CD4-positive, alpha-beta memory T cell (primary cell): ENCODE measurements around the gene ZNF655. TPM values are rescaled to one million over a fixed set of nuclear protein-coding genes. Genes with fewer than 3 reads are reported as not detected.
A peak's percentile ranks its signal among the peaks of the same experiment; 100 is the strongest.
"Not testable (repeated sequence)": the region's sequence is repeated elsewhere in the genome, so short reads cannot be mapped to it uniquely, and the experiment has no call there.

Experiments used
- CTCF ChIA-PET: fragments of 350-600 bp; sonication (Branson Sonifier 250); formaldehyde crosslinking; loops from one replicate; lab custom pipeline; 2021; ENCODE audit warnings: inconsistent platforms; ENCODE audit not compliant: partially characterized antibody; lab: Charles Lee
- POLR2A ChIA-PET: fragments of 350-600 bp; sonication (Branson Sonifier 250); formaldehyde crosslinking; loops from one replicate; lab custom pipeline; 2021; ENCODE audit not compliant: partially characterized antibody; lab: Charles Lee
- DNase-seq, 5 donors: peaks; one replicate each; pipeline versions ENCODE4 v3.0.0 to v3.0.0-alpha.2; 2020 to 2022; ENCODE audit warnings: mixed read lengths in 1 of 5
- H3K27ac ChIP-seq: one replicate; pipeline ENCODE4 v1.7.0; 2013; ENCODE audit warnings: low read depth, low read length
- H3K27me3 ChIP-seq: 2 replicates; pipeline ENCODE4 v1.7.0; 2013; ENCODE audit warnings: mild to moderate bottlenecking, low read length, moderate library complexity; ENCODE audit not compliant: insufficient read depth
- H3K36me3 ChIP-seq: 2 replicates; pipeline ENCODE4 v1.7.0; 2013; ENCODE audit warnings: mild to moderate bottlenecking, low read length, moderate library complexity; ENCODE audit not compliant: insufficient read depth
- H3K4me1 ChIP-seq: 2 replicates; pipeline ENCODE4 v1.7.0; 2013; ENCODE audit warnings: mild to moderate bottlenecking, low read length, moderate library complexity; ENCODE audit not compliant: insufficient read depth
- H3K4me3 ChIP-seq, 2 donors: one replicate each; pipeline ENCODE4 v1.7.0; 2013; ENCODE audit warnings: low read length in 2 of 2, mild to moderate bottlenecking in 1 of 2
- H3K9me3 ChIP-seq, 2 donors: one replicate each; pipeline ENCODE4 v1.7.0; 2013; ENCODE audit warnings: low read length in 2 of 2, control low read depth in 1 of 2; ENCODE audit not compliant: control insufficient read depth in 1 of 2
- H3K27ac Mint-ChIP-seq, 7 donors: one replicate each; pipeline ENCODE4 v1.8.0; 2020 to 2021; ENCODE audit warnings: mixed read lengths in 7 of 7, mild to moderate bottlenecking in 6 of 7, inconsistent platforms in 3 of 7, moderate library complexity in 3 of 7
- H3K27me3 Mint-ChIP-seq, 2 donors: one replicate each; pipeline ENCODE4 v1.8.0; 2020 to 2021; ENCODE audit warnings: mixed read lengths in 2 of 2
- H3K36me3 Mint-ChIP-seq, 2 donors: one replicate each; pipeline ENCODE4 v1.8.0; 2020 to 2021; ENCODE audit warnings: mixed read lengths in 2 of 2, inconsistent platforms in 1 of 2, mild to moderate bottlenecking in 1 of 2
- H3K4me1 Mint-ChIP-seq, 4 donors: one replicate each; pipeline ENCODE4 v1.8.0; 2020 to 2021; ENCODE audit warnings: mixed read lengths in 4 of 4, mild to moderate bottlenecking in 1 of 4
- H3K4me3 Mint-ChIP-seq, 8 donors: one replicate each; pipeline ENCODE4 v1.8.0; 2020 to 2021; ENCODE audit warnings: mixed read lengths in 8 of 8, mild to moderate bottlenecking in 7 of 8, moderate library complexity in 6 of 8, inconsistent platforms in 3 of 8
- H3K9me3 Mint-ChIP-seq, 8 donors: one replicate each; pipeline ENCODE4 v1.8.0; 2020 to 2021; ENCODE audit warnings: mixed read lengths in 8 of 8, mild to moderate bottlenecking in 5 of 8, inconsistent platforms in 3 of 8, moderate library complexity in 1 of 8
- intact Hi-C: fragments of 100-400 bp; cut with micrococcal nuclease; formaldehyde crosslinking; loops from one replicate; pipeline ENCODE4 v1.15.1; 2023
- polyA plus RNA-seq, 2 donors: library from polyadenylated mRNA; unstranded; fragments of 300-500 nt; fragmentation: Illumina TruSeq; gene quantifications; one replicate each; pipeline ENCODE4 v1.2.3, GENCODE V29; 2021
- total RNA-seq, 2 experiments: library from RNA; stranded (reverse); gene quantifications; one replicate each; pipeline ENCODE4 v1.2.3, GENCODE V29; 2021

Gene ZNF655
- total and polyA plus RNA-seq, 4 experiments from 2014 or later, result 66.8 to 150 (median 105) TPM

- POLR2A ChIA-PET, result interaction anchor here (1.5 kb wide), 1 partner anchor 10 kb away, joined by 5 read pairs; the partner anchor contains the start of gene ZNF655
- peaks cover 44 to 70% of the 10 kb centered on the region in 2 donors for H3K36me3 Mint-ChIP-seq
- H3K4me1 Mint-ChIP-seq, result peaks cover 9 to 27% (median 12%) of the 10 kb centered on the region in 4 donors
- H3K4me1 ChIP-seq, H3K27me3 Mint-ChIP-seq, H3K27me3 ChIP-seq, H3K4me3 ChIP-seq, DNase-seq, intact Hi-C loops, H3K9me3 ChIP-seq, H3K9me3 Mint-ChIP-seq, CTCF ChIA-PET, H3K27ac ChIP-seq, H3K4me3 Mint-ChIP-seq: not testable (repeated sequence)
- H3K27ac Mint-ChIP-seq, result peak overlapping the region in 1 of 7 donors; percentile 25
- H3K36me3 ChIP-seq, result peaks cover 32% of the 10 kb centered on the region
Measured at GRCh38 chr7:99568770-99569169, 10.3 kb downstream of the ZNF655 start.

- intact Hi-C loops, result no loop called here
- CTCF ChIA-PET, result no interaction called here
Measured at GRCh38 chr7:99571768-99572167, 13.3 kb downstream of the ZNF655 start.

GRCh38 chr7:99573257-99573656, 14.8 kb downstream of the ZNF655 start:
- POLR2A ChIA-PET, result interaction anchor here (1.5 kb wide), 1 partner anchor 15 kb away, joined by 8 read pairs; the partner anchor contains the start of gene ZNF655
- Mint-ChIP-seq H3K4me1 (peaks cover 0 to 13% (median 4%) of the 10 kb centered on the region in 4 donors), H3K27ac (peak overlapping the region in 2 of 7 donors; percentile 35 to 58), H3K9me3 (no peaks in the 10 kb centered on the region), H3K27me3 (no peaks in the 10 kb centered on the region), H3K36me3 (peaks cover 29 to 49% of the 10 kb centered on the region in 2 donors), H3K4me3 (no peak overlapping the region)
- no peaks in the 10 kb centered on the region for H3K9me3 ChIP-seq
- peaks cover 9% of the 10 kb centered on the region for H3K36me3 ChIP-seq
- DNase-seq, result no peak
- no peak overlapping the region for H3K4me3 ChIP-seq
- H3K27me3 ChIP-seq, result no peaks in the 10 kb centered on the region
- H3K4me1 ChIP-seq, result no peaks in the 10 kb centered on the region
- no peak overlapping the region for H3K27ac ChIP-seq
- intact Hi-C loops, result no loop called here
- CTCF ChIA-PET, result no interaction called here

More at GRCh38 chr7:99571768-99572167, 13.3 kb downstream of the ZNF655 start:
- Mint-ChIP-seq H3K9me3 (no peaks in the 10 kb centered on the region), H3K4me3 (no peak overlapping the region), H3K36me3 (peaks cover 29 to 53% of the 10 kb centered on the region in 2 donors), H3K4me1 (peaks cover 0 to 13% (median 3%) of the 10 kb centered on the region in 4 donors), H3K27me3 (no peaks in the 10 kb centered on the region), H3K27ac (peak overlapping the region in 1 of 7 donors; percentile 19)
- H3K36me3 ChIP-seq, result peaks cover 9% of the 10 kb centered on the region
- H3K4me1 ChIP-seq, result no peaks in the 10 kb centered on the region
- H3K4me3 ChIP-seq, result no peak overlapping the region
- DNase-seq, result no peak
- no peaks in the 10 kb centered on the region for H3K27me3 ChIP-seq
- POLR2A ChIA-PET, result interaction anchor here (1.5 kb wide), 1 partner anchor 13 kb away, joined by 8 read pairs; the partner anchor contains the start of gene ZNF655
- no peak overlapping the region for H3K27ac ChIP-seq
- no peaks in the 10 kb centered on the region for H3K9me3 ChIP-seq

GRCh38 chr7:99576251-99576650, 17.8 kb downstream of the ZNF655 start:
- peaks cover 21 to 29% of the 10 kb centered on the region in 2 donors for H3K36me3 Mint-ChIP-seq
- no peak overlapping the region for H3K27ac ChIP-seq
- H3K27ac Mint-ChIP-seq, result peak overlapping the region in 2 of 7 donors; percentile 25 to 53
- no peak overlapping the region for H3K4me3 Mint-ChIP-seq
- H3K27me3 ChIP-seq, result no peaks in the 10 kb centered on the region
- peaks cover 10% of the 10 kb centered on the region for H3K4me1 ChIP-seq
- no peak overlapping the region for H3K4me3 ChIP-seq
- ChIA-PET POLR2A (interaction anchor here (1.9 kb wide), 1 partner anchor 18 kb away, joined by 6 read pairs; the partner anchor contains the start of gene ZNF655), CTCF (no interaction called here)
- intact Hi-C loops, result no loop called here
- no peaks in the 10 kb centered on the region for H3K9me3 Mint-ChIP-seq
- no peaks in the 10 kb centered on the region for H3K9me3 ChIP-seq
- DNase-seq, result no peak
- H3K27me3 Mint-ChIP-seq, result no peaks in the 10 kb centered on the region
- peaks cover 9% of the 10 kb centered on the region for H3K36me3 ChIP-seq
- peaks cover 9 to 18% (median 15%) of the 10 kb centered on the region in 4 donors for H3K4me1 Mint-ChIP-seq

GRCh38 chr7:99579281-99579955, 21.0 kb downstream of the ZNF655 start:
- POLR2A ChIA-PET, result interaction anchor here (0.6 to 2.1 kb wide), 5 partner anchors 8 to 74 kb away, joined by 3 to 24 read pairs (median 6); partner anchors contain the start of genes ZKSCAN5 and ZNF655
- H3K27me3 Mint-ChIP-seq, result no peaks in the 10 kb centered on the region
- Histone ChIP-seq H3K4me1 (peaks cover 10% of the 10 kb centered on the region), H3K36me3 (no peaks in the 10 kb centered on the region), H3K27ac (peak overlapping the region; percentile 23), H3K9me3 (no peaks in the 10 kb centered on the region), H3K4me3 (peak overlapping the region; percentile 52 to 59), H3K27me3 (no peaks in the 10 kb centered on the region)
- peaks cover 9 to 20% (median 13%) of the 10 kb centered on the region in 4 donors for H3K4me1 Mint-ChIP-seq
- no peaks in the 10 kb centered on the region for H3K9me3 Mint-ChIP-seq
- peak overlapping the region; percentile 85 to 96 (median 92) for H3K4me3 Mint-ChIP-seq
- H3K36me3 Mint-ChIP-seq, result peaks cover 0 to 3% of the 10 kb centered on the region in 2 donors
- CTCF ChIA-PET, result interaction anchor here (0.6 to 1.6 kb wide), 3 partner anchors 20 to 214 kb away, joined by 3 to 5 read pairs (median 3); no protein-coding TSS in a partner anchor
- intact Hi-C loops, result no loop called here
- peak overlapping the region in 6 of 7 donors; percentile 25 to 75 (median 58) for H3K27ac Mint-ChIP-seq
- peak in 1 of 5 donors; percentile 39 for DNase-seq

- Mint-ChIP-seq H3K4me3 (peak overlapping the region; percentile 85 to 96 (median 92)), H3K36me3 (no peaks in the 10 kb centered on the region), H3K9me3 (no peaks in the 10 kb centered on the region), H3K27ac (peak overlapping the region; percentile 2 to 95 (median 89)), H3K4me1 (peaks cover 9 to 20% (median 13%) of the 10 kb centered on the region in 4 donors), H3K27me3 (no peaks in the 10 kb centered on the region)
- CTCF ChIA-PET, result interaction anchor here (0.6 to 1.6 kb wide), 6 partner anchors 20 to 1011 kb away, joined by 3 to 5 read pairs (median 3); no protein-coding TSS in a partner anchor
- H3K4me1 ChIP-seq, result peaks cover 10% of the 10 kb centered on the region
- H3K9me3 ChIP-seq, result no peaks in the 10 kb centered on the region
- POLR2A ChIA-PET, result interaction anchor here (0.6 to 2.1 kb wide), 7 partner anchors 9 to 171 kb away, joined by 3 to 24 read pairs (median 3); partner anchors contain the start of genes BUD31, FAM200A, PDAP1 and ZKSCAN5
- H3K4me3 ChIP-seq, result peak overlapping the region; percentile 52 to 59
- H3K27ac ChIP-seq, result peak overlapping the region; percentile 23
- no peaks in the 10 kb centered on the region for H3K27me3 ChIP-seq
- peak; percentile 38 to 59 (median 44) for DNase-seq
- intact Hi-C loops, result loop anchor here (2.0 kb wide), 1 partner anchor 37 kb away; the partner anchor contains the start of gene ZSCAN25
- no peaks in the 10 kb centered on the region for H3K36me3 ChIP-seq
Measured at GRCh38 chr7:99579956-99580777, 21.7 kb downstream of the ZNF655 start.
